Natural killer cell (primary cell): Measurements from ENCODE around the gene FHL2. TPM values are rescaled to one million over a fixed set of nuclear protein-coding genes. Genes with fewer than 3 reads are reported as not detected.

ENCODE experiments used
- ATAC-seq, 3 donors: fragments of 150-1000 bp in 2 of 3; fragments of 200-7000 bp in 1 of 3; cut with Tn5 transposase; 1 replicate in 1 of 3; 2 replicates in 2 of 3; pipeline ENCODE4 v1.10.0; 2021; ENCODE audit warnings: mild to moderate bottlenecking in 2 of 3, moderate library complexity in 2 of 3
- DNase-seq, 2 donors: peaks; one replicate each; pipeline versions ENCODE4 v3.0.0 to v3.0.0-alpha.2; 2013 to 2021; ENCODE audit warnings: mixed read lengths in 1 of 2
- H3K27ac ChIP-seq: one replicate; pipeline ENCODE4 v1.5.1; 2013; ENCODE audit warnings: mild to moderate bottlenecking, low read length
- H3K27me3 ChIP-seq: one replicate; pipeline ENCODE4 v1.6.1; 2013; ENCODE audit warnings: low read length; ENCODE audit not compliant: control insufficient read depth, insufficient read depth
- H3K36me3 ChIP-seq: one replicate; pipeline ENCODE4 v1.6.1; 2013; ENCODE audit warnings: low read length; ENCODE audit not compliant: control insufficient read depth, insufficient read depth
- H3K4me1 ChIP-seq: one replicate; pipeline ENCODE4 v1.6.1; 2013; ENCODE audit warnings: low read length; ENCODE audit not compliant: control insufficient read depth, insufficient read depth
- H3K4me3 ChIP-seq: one replicate; pipeline ENCODE4 v1.5.1; 2013; ENCODE audit warnings: low read length
- H3K9me3 ChIP-seq: one replicate; pipeline ENCODE4 v1.6.1; 2013; ENCODE audit warnings: low read length; ENCODE audit not compliant: control insufficient read depth, insufficient read depth
- H3K27ac Mint-ChIP-seq, 2 donors: one replicate each; pipeline ENCODE4 v1.8.0; 2022; ENCODE audit warnings: mild to moderate bottlenecking in 2 of 2, mixed read lengths in 2 of 2, moderate library complexity in 1 of 2
- H3K27me3 Mint-ChIP-seq, 2 donors: one replicate each; pipeline ENCODE4 v1.8.0; 2022; ENCODE audit warnings: low read depth in 2 of 2, mixed read lengths in 2 of 2
- H3K36me3 Mint-ChIP-seq: one replicate; pipeline ENCODE4 v1.8.0; 2022; ENCODE audit warnings: mixed read lengths
- H3K4me1 Mint-ChIP-seq, 2 donors: one replicate each; pipeline ENCODE4 v1.8.0; 2022; ENCODE audit warnings: mixed read lengths in 2 of 2
- H3K4me3 Mint-ChIP-seq: one replicate; pipeline ENCODE4 v1.8.0; 2022; ENCODE audit warnings: mild to moderate bottlenecking, moderate library complexity, mixed read lengths
- H3K9me3 Mint-ChIP-seq, 2 donors: one replicate each; pipeline ENCODE4 v1.8.0; 2022; ENCODE audit warnings: mixed read lengths in 2 of 2
- CTCF ChIP-seq: fragments of 200-600 bp; IDR thresholded peaks from one replicate; pipeline ENCODE4 v1.8.0; 2022; ENCODE audit warnings: antibody characterized with exemption
- WGBS: methylation state at CpG from one replicate; pipeline ENCODE4 v1.1.7; 2013; ENCODE audit warnings: missing lambda C conversion rate; ENCODE audit not compliant: insufficient coverage; 5-methylcytosine and 5-hydroxymethylcytosine counted together
- intact Hi-C: fragments of 100-400 bp; cut with micrococcal nuclease; formaldehyde crosslinking; loops from one replicate; pipeline ENCODE4 v1.14.2; 2022
- total RNA-seq, 4 donors: library from RNA; stranded (reverse); fragments of 120-200 nt in 1 of 4; gene quantifications; one replicate each; pipeline versions ENCODE4 v1.2.3 to v1.2.4, GENCODE V29; 2013 to 2022

FHL2 gene
- total RNA-seq, 3 donors from 2014 or later (not counting 1 experiment from before 2014, with no cell fraction given), result 0.26 to 1.3 (median 0.84) TPM

GRCh38 chr2:105384861-105385260 is 14.0 kb downstream of the FHL2 start:
- Histone ChIP-seq H3K9me3 (no peaks in the 10 kb centered on the region), H3K4me1 (no peaks in the 10 kb centered on the region), H3K4me3 (no peak overlapping the region), H3K27ac (no peak overlapping the region), H3K27me3 (no peaks in the 10 kb centered on the region), H3K36me3 (no peaks in the 10 kb centered on the region)
- no peak for TF ChIP-seq CTCF
- H3K9me3 Mint-ChIP-seq, result no peaks in the 10 kb centered on the region
- H3K4me1 Mint-ChIP-seq, result no peaks in the 10 kb centered on the region
- peaks cover 0 to 12% of the 10 kb centered on the region in 2 donors for H3K27me3 Mint-ChIP-seq
- ATAC-seq (no peak), DNase-seq (no peak)
- WGBS, result 88% methylated on average over 5 of the region's 5 CpGs
- no peak overlapping the region for H3K4me3 Mint-ChIP-seq
- no peak overlapping the region for H3K27ac Mint-ChIP-seq
- H3K36me3 Mint-ChIP-seq, result no peaks in the 10 kb centered on the region
- intact Hi-C loops, result no loop called here

GRCh38 chr2:105384216-105384615 is 14.6 kb downstream of the FHL2 start:
- Histone ChIP-seq H3K36me3 (no peaks in the 10 kb centered on the region), H3K27ac (no peak overlapping the region), H3K4me1 (no peaks in the 10 kb centered on the region), H3K9me3 (no peaks in the 10 kb centered on the region), H3K4me3 (no peak overlapping the region), H3K27me3 (no peaks in the 10 kb centered on the region)
- H3K9me3 Mint-ChIP-seq, result no peaks in the 10 kb centered on the region
- H3K27me3 Mint-ChIP-seq, result peaks cover 0 to 12% of the 10 kb centered on the region in 2 donors
- H3K4me1 Mint-ChIP-seq, result no peaks in the 10 kb centered on the region
- no peak overlapping the region for H3K4me3 Mint-ChIP-seq
- no peak for TF ChIP-seq CTCF
- DNase-seq (no peak), ATAC-seq (no peak)
- H3K27ac Mint-ChIP-seq, result no peak overlapping the region
- H3K36me3 Mint-ChIP-seq, result no peaks in the 10 kb centered on the region
- intact Hi-C loops, result no loop called here
- WGBS, result 64% methylated on average over 6 of the region's 7 CpGs

GRCh38 chr2:105383432-105384166 is 15.3 kb downstream of the FHL2 start:
- H3K4me3 Mint-ChIP-seq, result no peak overlapping the region
- intact Hi-C loops, result no loop called here
- WGBS, result 51% methylated on average over 8 of the region's 8 CpGs
- Histone ChIP-seq H3K4me3 (no peak overlapping the region), H3K27ac (no peak overlapping the region), H3K4me1 (no peaks in the 10 kb centered on the region), H3K27me3 (no peaks in the 10 kb centered on the region), H3K36me3 (no peaks in the 10 kb centered on the region), H3K9me3 (no peaks in the 10 kb centered on the region)
- H3K27me3 Mint-ChIP-seq, result peaks cover 0 to 12% of the 10 kb centered on the region in 2 donors
- DNase-seq (no peak), ATAC-seq (no peak)
- no peaks in the 10 kb centered on the region for H3K4me1 Mint-ChIP-seq
- no peaks in the 10 kb centered on the region for H3K9me3 Mint-ChIP-seq
- no peaks in the 10 kb centered on the region for H3K36me3 Mint-ChIP-seq
- H3K27ac Mint-ChIP-seq, result no peak overlapping the region
- TF ChIP-seq CTCF, result no peak

GRCh38 chr2:105382177-105382576 is 16.7 kb downstream of the FHL2 start:
- Histone ChIP-seq H3K36me3 (no peaks in the 10 kb centered on the region), H3K9me3 (no peaks in the 10 kb centered on the region), H3K27ac (no peak overlapping the region), H3K27me3 (no peaks in the 10 kb centered on the region), H3K4me3 (no peak overlapping the region), H3K4me1 (no peaks in the 10 kb centered on the region)
- Mint-ChIP-seq H3K27me3 (peaks cover 0 to 8% of the 10 kb centered on the region in 2 donors), H3K27ac (no peak overlapping the region), H3K36me3 (no peaks in the 10 kb centered on the region), H3K4me1 (no peaks in the 10 kb centered on the region), H3K9me3 (no peaks in the 10 kb centered on the region), H3K4me3 (no peak overlapping the region)
- no peak for TF ChIP-seq CTCF
- DNase-seq (no peak), ATAC-seq (no peak)
- WGBS, result 95% methylated on average over 4 of the region's 5 CpGs
- intact Hi-C loops, result no loop called here
